ENCODE data around the gene ACACB.

DNA sequence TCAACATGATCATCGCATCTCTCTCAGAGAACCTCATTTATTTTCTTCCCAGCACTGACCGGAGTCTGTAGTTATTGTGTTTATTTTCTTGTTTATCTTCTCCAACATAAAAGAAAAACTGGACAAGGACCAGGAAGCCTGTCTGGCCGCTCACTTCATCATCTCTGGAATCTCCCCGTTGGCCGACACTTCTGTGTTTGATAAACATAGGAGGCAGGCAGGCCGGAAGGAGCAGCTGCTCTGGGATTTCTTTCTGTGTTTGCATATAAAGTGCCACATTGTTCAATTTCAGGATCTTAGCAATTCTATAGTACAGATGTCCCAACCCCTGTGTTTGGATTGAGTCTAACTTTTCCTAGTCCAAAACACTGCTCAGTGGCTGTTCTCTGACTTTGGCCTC is 53.3 kb downstream of the ACACB start:
- no peak for TF ChIP-seq EHMT2 (IDR thresholded peaks at IDR 0.05; ENCODE audit: low read depth)
- TF ChIP-seq CTCF (IDR thresholded peaks at IDR 0.05) = no peak
- no peak for TF ChIP-seq PHF8 (IDR thresholded peaks at IDR 0.05; ENCODE audit: borderline replicate concordance, low read depth)
- no peak for TF ChIP-seq RCOR1 (IDR thresholded peaks at IDR 0.05; ENCODE audit: low read depth, low read length)
